Motor neuron (in vitro differentiated cells): ENCODE measurements around the gene C10orf90. TPM values are rescaled to one million over a fixed set of nuclear protein-coding genes. Genes with fewer than 3 reads are reported as not detected.
"Not testable (repeated sequence)": the region's sequence is repeated elsewhere in the genome, so short reads cannot be mapped to it uniquely, and the experiment has no call there.

Experiments
- ATAC-seq, 8 experiments: fragments of 200-7000 bp; cut with Tn5 transposase; replicated peaks in 6 of 8; 2 replicates each; pipeline ENCODE4 v1.8.0; 2021; ENCODE audit warnings: mild to moderate bottlenecking in 8 of 8, moderate library complexity in 8 of 8
- H3K27ac ChIP-seq, 2 donors: fragments of 250-450 bp; sonication (Bioruptor Pico); 2 replicates each; pipeline ENCODE4 v1.9.0; 2021; ENCODE audit warnings: antibody characterized with exemption in 2 of 2, mild to moderate bottlenecking in 2 of 2, moderate library complexity in 1 of 2
- H3K4me1 ChIP-seq, 2 donors: fragments of 250-450 bp; sonication (Bioruptor Pico); replicated peaks in 1 of 2; 2 replicates each; pipeline ENCODE4 v1.6.1; 2021; ENCODE audit warnings: antibody characterized with exemption in 2 of 2, mild to moderate bottlenecking in 2 of 2, moderate library complexity in 1 of 2
- H3K4me3 ChIP-seq, 5 donors: fragments of 250-450 bp; sonication (Bioruptor Pico); 2 replicates each; pipeline ENCODE4 v1.9.0; 2021; ENCODE audit warnings: antibody characterized with exemption in 5 of 5, mild to moderate bottlenecking in 5 of 5, moderate library complexity in 4 of 5
- WGBS, 10 experiments: fragments of 450-650 bp; shearing (Covaris generic); methylation state at CpG; one replicate each; pipeline ENCODE4 v1.0.0; 2022; 5-methylcytosine and 5-hydroxymethylcytosine counted together
- in situ Hi-C, 9 experiments: fragments of 400-800 bp; cut with MboI; loops; one replicate each; pipeline ENCODE4 v1.15.0; 2021; ENCODE audit warnings: low sequenced_read_pairs in 9 of 9, low pct_unique_long_range_greater_than_20kb in 2 of 9; ENCODE audit not compliant: unreplicated experiment in 9 of 9
- total RNA-seq, 8 experiments: library from RNA; unstranded; fragments of 300-600 nt; gene quantifications; 2 replicates each; pipeline versions ENCODE4 v1.2.3 to v1.2.4, GENCODE V29; 2022

Gene C10orf90
- total RNA-seq, 8 experiments from 2014 or later, result 0.05 to 0.36 (median 0.23) TPM

DNA sequence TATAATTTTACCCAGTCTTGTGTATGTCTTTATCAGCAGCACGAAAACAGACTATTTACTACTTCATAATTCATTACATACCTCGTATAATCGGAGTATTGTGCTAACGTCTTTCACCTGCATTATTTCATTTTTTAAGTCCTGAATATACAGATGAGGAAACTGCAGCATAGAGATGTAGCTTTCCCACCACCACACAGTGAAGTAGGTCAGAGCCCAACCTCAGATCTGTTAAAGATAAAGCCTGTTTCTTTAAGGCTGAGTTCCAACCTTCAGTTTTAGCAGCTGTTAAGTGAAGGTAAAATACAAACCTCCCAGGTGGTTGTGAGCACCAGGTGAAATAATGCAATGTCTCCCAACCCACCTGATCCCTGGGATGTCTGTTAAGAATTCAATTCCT is 280.2 kb downstream of the C10orf90 start:
- H3K4me1 ChIP-seq, result peaks cover 27 to 29% of the 10 kb centered on the region in 2 donors
- WGBS, 10 experiments, result 62 to 100% (median 91%) methylated on average over 2 to 4 of the region's 4 CpGs; no CpG with 5 or more reads in 3 of the 10 experiments
- ATAC-seq, result no peak
- H3K27ac ChIP-seq, result peak overlapping the region in 1 of 2 donors; percentile 55
- no peak overlapping the region for H3K4me3 ChIP-seq
- in situ Hi-C loops, result loop anchor here in 2 of 9 experiments (10.0 to 25.0 kb wide), 5 partner anchors 153 to 406 kb away; no protein-coding TSS in a partner anchor

DNA sequence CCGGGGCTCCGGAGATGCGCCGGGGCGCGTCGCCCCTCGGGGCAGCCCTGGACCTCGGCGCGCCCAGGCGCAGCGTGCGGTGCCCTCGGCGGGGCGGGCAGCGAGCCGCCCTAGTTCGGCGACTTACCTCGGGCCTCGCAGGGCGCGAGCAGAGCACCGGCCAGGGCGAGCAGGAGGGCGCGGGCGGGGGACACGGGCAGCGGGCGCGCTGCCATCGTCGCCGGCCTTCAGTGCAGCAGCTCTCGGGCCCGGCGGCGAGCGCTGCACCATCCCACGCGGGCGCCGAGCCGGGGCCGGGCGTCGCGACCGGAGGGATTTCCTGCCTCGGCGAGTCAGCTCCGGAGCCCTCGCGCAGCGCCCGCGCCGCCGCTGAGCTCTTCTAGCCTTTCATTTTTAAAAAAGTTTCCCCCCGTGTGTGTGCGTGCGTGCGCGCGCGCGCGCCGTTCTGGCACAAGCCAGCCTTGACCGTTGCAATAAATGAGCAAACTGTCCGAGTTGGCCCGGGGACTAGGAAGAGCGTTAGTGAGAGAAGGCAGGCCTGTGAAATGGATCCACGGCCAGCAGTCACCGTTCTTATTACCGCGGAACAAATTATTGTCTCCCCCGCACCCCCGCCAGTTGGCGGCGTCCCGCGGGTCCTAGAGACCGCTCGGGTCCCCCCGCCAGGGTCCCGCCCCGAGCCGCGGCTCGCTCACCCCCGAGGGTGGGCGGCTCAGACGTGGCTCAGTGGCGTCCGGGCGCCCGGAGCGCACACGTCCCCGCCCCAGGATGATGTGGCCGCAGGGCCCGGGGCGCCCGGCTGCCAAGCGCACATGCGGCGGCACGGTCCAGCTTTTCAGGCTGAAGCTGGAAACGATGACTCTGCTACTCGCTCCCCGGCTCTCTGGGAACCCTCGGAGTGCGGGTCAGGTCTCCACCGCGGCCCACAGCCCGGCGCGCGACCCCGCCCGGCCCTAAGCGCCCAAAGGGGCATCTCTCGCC is 282.3 kb downstream of the C10orf90 start, which contains the start of gene ADAM12:
ADAM12 (minus strand) TSS at position 547 of the 981 bp plus-strand sequence; CDS start at position 215, 332 bp downstream.
- Histone ChIP-seq H3K27ac (peak within 1 kb of the TSS in 1 of 2 donors; percentile 10), H3K4me1 (peaks cover 27 to 29% of the 10 kb centered on the region in 2 donors), H3K4me3 (peak within 1 kb of the TSS; percentile 41 to 55 (median 50))
- ATAC-seq, result peak; percentile 60 to 74 (median 64)
- WGBS, 10 experiments, result 13 to 80% (median 40%) methylated on average over 1 to 11 of the region's 127 CpGs; no CpG with 5 or more reads in 7 of the 10 experiments
- in situ Hi-C loops, result loop anchor here in 2 of 9 experiments (25.0 kb wide), 4 partner anchors 151 to 401 kb away; no protein-coding TSS in a partner anchor

DNA sequence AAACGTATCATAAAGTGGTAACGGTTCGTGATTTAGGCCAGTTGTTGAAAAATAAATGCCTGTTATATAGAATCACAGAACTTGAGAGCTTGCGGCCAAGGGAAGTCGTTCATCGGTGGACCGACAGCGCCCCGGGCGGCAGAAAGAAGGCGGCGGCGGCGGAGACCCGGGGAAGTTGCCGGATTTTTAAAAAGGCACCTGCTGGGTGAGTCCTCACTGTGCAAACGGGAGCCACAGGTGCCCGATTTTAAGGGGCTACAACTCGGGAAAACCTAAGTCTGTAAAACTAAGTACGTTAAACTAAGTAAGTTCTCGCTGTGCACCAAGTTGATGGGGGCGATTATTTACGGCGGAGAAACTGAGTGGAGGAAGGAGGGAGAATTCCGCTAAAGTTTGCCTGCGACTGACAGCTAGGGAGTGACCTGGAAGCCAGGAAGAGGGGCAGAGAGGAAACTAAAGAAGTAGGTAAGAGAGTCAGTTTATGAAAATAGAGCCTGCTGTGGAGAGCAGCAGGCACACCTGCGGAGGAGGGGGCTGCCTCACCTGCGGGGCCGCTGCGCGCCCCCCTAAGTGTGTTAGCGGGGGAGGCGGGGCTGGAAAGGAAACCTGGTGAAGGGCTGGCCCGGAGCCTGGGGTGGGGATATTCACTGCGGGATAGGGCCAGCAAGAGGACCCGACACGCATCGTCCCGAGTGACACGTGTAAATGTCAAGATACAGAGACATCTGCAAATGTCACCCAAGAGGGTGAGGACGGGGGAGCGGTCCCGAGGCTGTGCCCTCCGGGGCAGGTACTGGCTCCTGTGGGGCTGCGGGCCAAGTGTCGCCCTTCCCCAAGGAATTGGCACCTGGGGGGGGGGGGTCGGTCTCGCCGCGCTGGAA is 283.2 kb downstream of the C10orf90 start:
- WGBS, 10 experiments, result 0 to 6% (median 0%) methylated on average over 2 to 31 of the region's 50 CpGs; no CpG with 5 or more reads in 1 of the 10 experiments
- ATAC-seq, result peak; percentile 38 to 77 (median 56)
- in situ Hi-C loops, result loop anchor here in 2 of 9 experiments (25.0 kb wide), 4 partner anchors 150 to 400 kb away; no protein-coding TSS in a partner anchor

DNA sequence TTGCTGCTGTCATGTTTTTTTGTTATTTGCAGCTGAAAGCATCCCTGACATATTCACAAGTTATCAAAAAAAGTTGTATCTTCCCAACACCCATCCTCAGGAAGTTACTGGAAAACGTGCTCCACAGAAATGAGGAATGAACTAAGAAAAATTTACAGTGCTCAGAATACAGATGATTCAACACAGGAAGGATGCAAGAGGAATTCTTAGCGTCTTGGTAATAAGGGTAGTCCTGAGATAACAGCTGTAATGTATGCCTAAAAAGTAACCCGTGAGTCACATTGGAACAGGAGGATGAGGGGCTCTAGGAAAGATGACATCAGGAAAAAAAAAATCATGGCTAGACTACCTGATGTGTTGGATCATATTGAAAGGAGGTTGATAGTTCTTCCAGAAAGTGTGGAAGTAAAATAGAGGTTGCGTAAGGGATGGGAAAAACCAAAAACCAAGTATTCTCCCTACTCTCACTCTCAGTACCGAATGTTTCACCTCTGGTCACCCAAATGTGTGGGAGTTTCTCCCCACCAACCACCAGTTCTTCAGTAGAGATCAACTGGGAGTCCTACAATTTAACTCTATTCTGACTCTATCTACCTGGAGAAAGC is 286.1 kb downstream of the C10orf90 start:
- Histone ChIP-seq H3K27ac (no peak overlapping the region), H3K4me1 (peaks cover 8 to 10% of the 10 kb centered on the region in 2 donors), H3K4me3 (no peak overlapping the region)
- WGBS, 10 experiments, result 5 to 100% (median 87%) methylated on average over 1 to 5 of the region's 5 CpGs; no CpG with 5 or more reads in 1 of the 10 experiments
- in situ Hi-C loops, result loop anchor here in 2 of 9 experiments (25.0 kb wide), 4 partner anchors 147 to 397 kb away; no protein-coding TSS in a partner anchor
- no peak for ATAC-seq

More for the DNA sequence above, 283.2 kb downstream of the C10orf90 start:
- Histone ChIP-seq H3K4me3 (peak overlapping the region; percentile 41 to 55 (median 50)), H3K4me1 (peaks cover 24 to 28% of the 10 kb centered on the region in 2 donors), H3K27ac (no peak overlapping the region)

DNA sequence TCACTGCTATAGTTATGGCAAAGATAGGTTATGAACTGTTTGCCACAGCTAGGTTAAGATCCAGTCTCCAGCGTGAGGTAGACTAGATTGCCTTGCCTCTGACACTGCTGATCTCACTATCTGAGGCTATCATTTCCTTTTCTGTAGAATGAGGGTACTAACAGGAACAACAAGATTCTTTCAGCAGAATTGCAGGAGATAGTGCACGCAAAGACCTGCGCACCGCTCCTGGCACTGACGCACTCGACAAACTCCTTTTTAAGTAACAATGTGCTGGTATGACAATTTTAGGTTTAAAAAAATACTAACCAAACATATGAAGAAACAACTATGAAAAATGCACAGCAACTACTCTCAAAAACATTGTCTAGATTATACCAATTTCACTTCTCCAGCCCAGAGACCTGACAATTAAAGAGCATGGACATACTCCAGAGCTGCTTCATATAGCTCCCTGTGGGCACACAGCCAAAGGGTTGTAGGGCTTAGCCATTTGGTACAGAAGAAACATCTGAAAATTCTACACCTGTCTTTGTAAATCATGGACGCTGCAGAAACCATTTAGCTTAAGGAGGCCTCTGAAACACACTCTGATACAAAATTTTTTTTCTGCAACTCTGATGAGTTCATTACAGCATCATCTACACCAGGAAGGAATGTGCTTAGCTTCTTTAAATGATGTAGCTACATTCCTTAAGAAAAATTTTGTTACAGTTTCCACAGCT is 290.0 kb downstream of the C10orf90 start:
- no peak overlapping the region for H3K27ac ChIP-seq
- 60 to 100% (median 95%) methylated on average over 1 to 7 of the region's 7 CpGs for WGBS, 10 experiments
- peak in 1 of 8 experiments; percentile 25 for ATAC-seq
- peaks cover 2 to 3% of the 10 kb centered on the region in 2 donors for H3K4me1 ChIP-seq
- in situ Hi-C loops, result loop anchor here in 2 of 9 experiments (25.0 kb wide), 4 partner anchors 143 to 393 kb away; no protein-coding TSS in a partner anchor
- H3K4me3 ChIP-seq, result no peak overlapping the region

DNA sequence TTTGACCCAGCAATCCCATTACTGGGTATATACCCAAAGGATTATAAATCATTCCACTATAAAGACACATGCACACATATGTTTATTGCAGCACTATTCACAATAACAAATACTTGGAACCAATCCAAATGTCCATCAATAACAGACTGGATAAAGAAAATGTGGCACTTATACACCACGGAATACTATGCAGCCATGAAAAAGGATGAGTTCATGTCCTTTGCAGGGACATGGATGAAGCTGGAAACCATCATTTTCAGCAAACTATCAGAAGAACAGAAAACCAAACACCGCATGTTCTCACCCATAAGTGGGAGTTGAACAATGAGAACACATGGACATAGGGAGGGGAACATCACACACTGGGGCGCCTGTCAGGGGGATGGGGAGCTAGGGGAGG is 291.3 kb downstream of the C10orf90 start:
- 80 to 100% (median 100%) methylated on average over 1 of the region's 3 CpGs; no CpG with 5 or more reads in 7 of the 10 experiments for WGBS, 10 experiments
- H3K27ac ChIP-seq, ATAC-seq, H3K4me3 ChIP-seq, H3K4me1 ChIP-seq: not testable (repeated sequence)
- in situ Hi-C loops, result loop anchor here in 2 of 9 experiments (25.0 kb wide), 4 partner anchors 142 to 392 kb away; no protein-coding TSS in a partner anchor

DNA sequence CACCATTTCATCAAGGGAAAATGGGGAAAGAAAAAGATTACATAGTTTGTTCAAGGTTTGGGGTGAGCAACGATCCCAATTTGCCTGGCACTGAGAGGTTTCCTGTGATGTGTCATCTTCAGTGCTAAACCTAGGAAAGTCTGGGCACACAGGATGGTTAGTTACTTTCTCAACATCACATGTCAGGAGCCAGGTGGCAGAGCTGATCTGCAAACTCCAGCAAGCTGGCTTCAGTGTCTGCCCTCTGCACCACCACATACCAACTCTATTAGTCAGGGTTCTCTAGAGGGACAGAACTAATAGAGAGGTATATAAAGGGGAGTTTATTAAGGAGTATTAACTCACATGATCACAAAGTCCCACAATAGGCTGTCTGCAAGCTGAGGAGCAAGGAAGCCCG is 293.5 kb downstream of the C10orf90 start:
- no peak for ATAC-seq
- Histone ChIP-seq H3K4me3 (no peak overlapping the region), H3K4me1 (peaks cover 2 to 7% of the 10 kb centered on the region in 2 donors), H3K27ac (no peak overlapping the region)
- in situ Hi-C loops, result loop anchor here in 2 of 9 experiments (25.0 kb wide), 4 partner anchors 140 to 390 kb away; no protein-coding TSS in a partner anchor
- 61 to 100% (median 86%) methylated on average over 1 to 2 of the region's 2 CpGs; no CpG with 5 or more reads in 4 of the 10 experiments for WGBS, 10 experiments

DNA sequence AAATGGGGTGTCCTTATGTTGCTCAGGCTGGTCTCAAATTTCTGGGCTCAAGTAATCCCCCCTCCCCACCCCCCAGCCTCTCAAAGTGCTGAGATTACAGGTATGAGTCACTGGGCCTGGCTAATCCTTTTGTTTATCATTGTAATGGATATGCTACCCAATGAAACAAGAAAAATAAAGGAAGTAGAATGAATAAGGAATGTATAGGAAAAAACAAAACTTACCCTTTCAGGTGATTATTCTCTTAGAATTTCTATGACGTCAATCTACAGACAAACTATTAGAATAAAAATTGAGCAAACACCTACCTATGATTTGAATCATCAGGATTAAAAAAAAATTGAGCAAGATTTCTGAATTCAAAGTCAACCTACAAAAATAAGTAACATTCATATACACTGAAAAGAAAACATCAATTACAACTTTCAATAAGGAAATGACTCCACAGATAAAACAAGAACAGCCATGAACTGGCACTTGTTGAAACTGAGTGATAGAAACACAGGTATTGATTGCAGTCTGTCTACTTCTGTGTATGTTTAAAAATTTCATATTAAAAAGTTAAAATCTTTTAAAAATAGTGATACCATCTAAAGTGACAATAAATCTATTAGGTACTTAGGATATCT is 294.5 kb downstream of the C10orf90 start:
- in situ Hi-C loops, result loop anchor here in 2 of 9 experiments (25.0 kb wide), 4 partner anchors 139 to 389 kb away; no protein-coding TSS in a partner anchor
- WGBS, 10 experiments, result 36 to 100% (median 100%) methylated on average over 1 of the region's 1 CpG; no CpG with 5 or more reads in 1 of the 10 experiments
- Histone ChIP-seq H3K4me3 (no peak overlapping the region), H3K27ac (no peak overlapping the region), H3K4me1 (peaks cover 2 to 7% of the 10 kb centered on the region in 2 donors)
- ATAC-seq, result no peak

DNA sequence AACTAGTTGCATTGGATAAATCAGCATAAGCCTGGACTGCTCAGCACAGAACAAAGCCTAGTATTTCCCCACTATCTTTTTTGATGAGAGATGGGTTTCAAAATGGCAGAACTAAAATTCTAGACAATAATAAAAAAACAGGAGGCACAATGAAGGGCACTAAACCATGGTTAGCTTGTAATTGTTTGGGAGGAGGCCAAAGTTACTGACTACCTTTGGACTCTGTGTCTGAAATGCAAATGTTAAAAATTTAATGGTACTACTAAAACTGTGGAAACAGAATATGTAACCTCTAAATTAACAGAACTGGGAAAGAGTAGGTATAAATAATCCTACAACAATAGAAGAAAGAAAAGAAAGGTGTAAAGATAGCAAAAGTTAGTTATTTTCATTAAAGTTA is 295.2 kb downstream of the C10orf90 start:
- in situ Hi-C loops, result loop anchor here in 2 of 9 experiments (25.0 kb wide), 4 partner anchors 138 to 388 kb away; no protein-coding TSS in a partner anchor
- H3K27ac ChIP-seq, result no peak overlapping the region
- ATAC-seq, result no peak
- H3K4me1 ChIP-seq, result peaks cover 0 to 7% of the 10 kb centered on the region in 2 donors
- no peak overlapping the region for H3K4me3 ChIP-seq
